HEK293 (cell line): ENCODE results near the gene PRKACG.

Experiments
- ZNF292 ChIP-seq: fragments of 450-650 bp; formaldehyde crosslinking; IDR thresholded peaks from 2 replicates; pipeline ENCODE4 v1.5.1; 2016; ENCODE audit warnings: low read depth, missing biosample characterization, missing genetic modification characterization, borderline replicate concordance
- ZNF747 ChIP-seq: fragments of 450-650 bp; formaldehyde crosslinking; IDR thresholded peaks from 2 replicates; pipeline ENCODE4 v1.5.1; 2016; ENCODE audit warnings: missing biosample characterization, missing genetic modification characterization
- TF ChIP-seq, protein P1 (sequence below): fragments of 450-650 bp; formaldehyde crosslinking; IDR thresholded peaks from 2 replicates; pipeline ENCODE4 v1.5.1; 2016; ENCODE audit warnings: missing biosample characterization, missing genetic modification characterization

DNA sequence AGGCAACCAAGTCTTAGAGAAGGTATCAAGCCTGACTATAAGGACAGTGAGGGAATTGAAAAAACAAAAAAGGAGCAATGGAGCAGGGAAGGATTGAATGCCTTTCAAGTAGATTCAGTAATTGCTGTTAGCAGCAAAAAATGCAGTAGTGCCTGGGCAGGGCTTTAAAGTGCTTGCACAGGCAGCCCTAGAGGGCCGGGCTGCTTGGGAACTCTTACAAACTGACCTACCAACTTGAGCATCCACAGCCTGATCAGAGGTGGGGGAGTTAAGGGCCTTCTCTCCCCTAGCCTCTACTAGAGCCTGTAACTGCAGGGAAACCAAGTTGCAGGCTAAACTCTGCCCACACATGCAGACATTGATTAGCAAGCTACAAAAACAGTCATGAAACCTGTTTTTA is 41.1 kb upstream of the PRKACG start:
- no peak for TF ChIP-seq ZNF292
- TF ChIP-seq, protein P1, sequence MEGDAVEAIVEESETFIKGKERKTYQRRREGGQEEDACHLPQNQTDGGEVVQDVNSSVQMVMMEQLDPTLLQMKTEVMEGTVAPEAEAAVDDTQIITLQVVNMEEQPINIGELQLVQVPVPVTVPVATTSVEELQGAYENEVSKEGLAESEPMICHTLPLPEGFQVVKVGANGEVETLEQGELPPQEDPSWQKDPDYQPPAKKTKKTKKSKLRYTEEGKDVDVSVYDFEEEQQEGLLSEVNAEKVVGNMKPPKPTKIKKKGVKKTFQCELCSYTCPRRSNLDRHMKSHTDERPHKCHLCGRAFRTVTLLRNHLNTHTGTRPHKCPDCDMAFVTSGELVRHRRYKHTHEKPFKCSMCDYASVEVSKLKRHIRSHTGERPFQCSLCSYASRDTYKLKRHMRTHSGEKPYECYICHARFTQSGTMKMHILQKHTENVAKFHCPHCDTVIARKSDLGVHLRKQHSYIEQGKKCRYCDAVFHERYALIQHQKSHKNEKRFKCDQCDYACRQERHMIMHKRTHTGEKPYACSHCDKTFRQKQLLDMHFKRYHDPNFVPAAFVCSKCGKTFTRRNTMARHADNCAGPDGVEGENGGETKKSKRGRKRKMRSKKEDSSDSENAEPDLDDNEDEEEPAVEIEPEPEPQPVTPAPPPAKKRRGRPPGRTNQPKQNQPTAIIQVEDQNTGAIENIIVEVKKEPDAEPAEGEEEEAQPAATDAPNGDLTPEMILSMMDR (tag by site-specific recombination), result no peak
- no peak for TF ChIP-seq ZNF747
